Heart left ventricle (tissue), 13 donors: ENCODE results near the gene HIVEP2.

ENCODE experiments used
- POLR2A ChIP-seq, 2 donors: fragments of 450-650 bp; IDR thresholded peaks; one replicate each; pipeline ENCODE4 v1.6.1; 2017; ENCODE audit warnings: antibody characterized with exemption in 2 of 2, mild to moderate bottlenecking in 2 of 2, moderate library complexity in 2 of 2
- TF ChIP-seq, protein P1 (sequence below), 12 donors: fragments of 200-600 bp; sonication (generic) in 4 of 12; IDR thresholded peaks; one replicate each; pipeline versions ENCODE4 v1.5.0 to v1.8.0; 2018 to 2022; ENCODE audit warnings: antibody characterized with exemption in 12 of 12, mild to moderate bottlenecking in 5 of 12
- donor health status: ischemic (EF 13 %, LVEDD 7.1; RV severe dilation, severe dysfunction).
- donor health status: DM: no; HTN: yes; CAD: no.
- donor health status: DM: no; HTN: no; CAD: no.
- donor health status: ischemic (EF 25% LVEDD 6.9; RV normal size, moderate dysfunction).
- donor health status: ischemic (EF 25% LVEDD 5.7; RV mildly dilated, moderate dysfunction).
- donor health status: ischemic (EF 35%, LVEDD 5.7; RV mildly dilated, moderate dysfunction).
- donor health status: nonischemic (EF 11% LVEDD 7.7; RV severe dilation, severe dysfunction).
- donor health status: DM: yes; HTN: yes; CAD: no.
- donor health status: PGD.
- donor health status: ischemic (EF 29% LVEDD 5.4; RV normal size, mild dysfunction).
- donor health status: nonischemic (EF 23%, LVEDD 6.1; RV moderate dilation, normal function).

- TF ChIP-seq, protein P1, sequence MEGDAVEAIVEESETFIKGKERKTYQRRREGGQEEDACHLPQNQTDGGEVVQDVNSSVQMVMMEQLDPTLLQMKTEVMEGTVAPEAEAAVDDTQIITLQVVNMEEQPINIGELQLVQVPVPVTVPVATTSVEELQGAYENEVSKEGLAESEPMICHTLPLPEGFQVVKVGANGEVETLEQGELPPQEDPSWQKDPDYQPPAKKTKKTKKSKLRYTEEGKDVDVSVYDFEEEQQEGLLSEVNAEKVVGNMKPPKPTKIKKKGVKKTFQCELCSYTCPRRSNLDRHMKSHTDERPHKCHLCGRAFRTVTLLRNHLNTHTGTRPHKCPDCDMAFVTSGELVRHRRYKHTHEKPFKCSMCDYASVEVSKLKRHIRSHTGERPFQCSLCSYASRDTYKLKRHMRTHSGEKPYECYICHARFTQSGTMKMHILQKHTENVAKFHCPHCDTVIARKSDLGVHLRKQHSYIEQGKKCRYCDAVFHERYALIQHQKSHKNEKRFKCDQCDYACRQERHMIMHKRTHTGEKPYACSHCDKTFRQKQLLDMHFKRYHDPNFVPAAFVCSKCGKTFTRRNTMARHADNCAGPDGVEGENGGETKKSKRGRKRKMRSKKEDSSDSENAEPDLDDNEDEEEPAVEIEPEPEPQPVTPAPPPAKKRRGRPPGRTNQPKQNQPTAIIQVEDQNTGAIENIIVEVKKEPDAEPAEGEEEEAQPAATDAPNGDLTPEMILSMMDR (IDR thresholded peaks at IDR 0.05) = no peak
- no peak for TF ChIP-seq POLR2A (IDR thresholded peaks at IDR 0.05)
These were observed 207.5 kb downstream of the HIVEP2 start for GRCh38 chr6:142737368-142738034.
